Kidney epithelial cell (primary cell): ENCODE measurements around the gene TOB1. TPM values are rescaled to one million over a fixed set of nuclear protein-coding genes. Genes with fewer than 3 reads are reported as not detected.

ENCODE experiments used
- DNase-seq: peaks from one replicate; pipeline ENCODE4 v3.0.0-alpha.2; 2010; ENCODE audit warnings: low read depth
- H3K27me3 ChIP-seq: 2 replicates; pipeline ENCODE4 v1.6.0; 2011; ENCODE audit warnings: low read length; ENCODE audit not compliant: control insufficient read depth, insufficient read depth
- H3K36me3 ChIP-seq: 2 replicates; pipeline ENCODE4 v1.5.1; 2011; ENCODE audit warnings: low read length; ENCODE audit not compliant: control insufficient read depth, insufficient read depth
- H3K4me3 ChIP-seq: 2 replicates; pipeline ENCODE4 v1.5.1; 2011; ENCODE audit warnings: low read depth, mild to moderate bottlenecking, control low read depth, low read length
- total RNA-seq: library from RNA; depleted of rRNA; stranded (reverse); fragments of >200 nt; gene quantifications from 2 replicates; pipeline ENCODE4 v1.2.3, GENCODE V29; 2015
- TF ChIP-seq, protein P1 (sequence below): IDR thresholded peaks from 2 replicates; pipeline ENCODE4 v1.5.1; 2011; ENCODE audit warnings: mild to moderate bottlenecking, moderate library complexity, low read length, control low read depth, inconsistent platforms; ENCODE audit not compliant: insufficient read depth, poor library complexity, severe bottlenecking

Gene TOB1
- total RNA-seq, 1 donor from 2014 or later: 11.4 TPM

DNA sequence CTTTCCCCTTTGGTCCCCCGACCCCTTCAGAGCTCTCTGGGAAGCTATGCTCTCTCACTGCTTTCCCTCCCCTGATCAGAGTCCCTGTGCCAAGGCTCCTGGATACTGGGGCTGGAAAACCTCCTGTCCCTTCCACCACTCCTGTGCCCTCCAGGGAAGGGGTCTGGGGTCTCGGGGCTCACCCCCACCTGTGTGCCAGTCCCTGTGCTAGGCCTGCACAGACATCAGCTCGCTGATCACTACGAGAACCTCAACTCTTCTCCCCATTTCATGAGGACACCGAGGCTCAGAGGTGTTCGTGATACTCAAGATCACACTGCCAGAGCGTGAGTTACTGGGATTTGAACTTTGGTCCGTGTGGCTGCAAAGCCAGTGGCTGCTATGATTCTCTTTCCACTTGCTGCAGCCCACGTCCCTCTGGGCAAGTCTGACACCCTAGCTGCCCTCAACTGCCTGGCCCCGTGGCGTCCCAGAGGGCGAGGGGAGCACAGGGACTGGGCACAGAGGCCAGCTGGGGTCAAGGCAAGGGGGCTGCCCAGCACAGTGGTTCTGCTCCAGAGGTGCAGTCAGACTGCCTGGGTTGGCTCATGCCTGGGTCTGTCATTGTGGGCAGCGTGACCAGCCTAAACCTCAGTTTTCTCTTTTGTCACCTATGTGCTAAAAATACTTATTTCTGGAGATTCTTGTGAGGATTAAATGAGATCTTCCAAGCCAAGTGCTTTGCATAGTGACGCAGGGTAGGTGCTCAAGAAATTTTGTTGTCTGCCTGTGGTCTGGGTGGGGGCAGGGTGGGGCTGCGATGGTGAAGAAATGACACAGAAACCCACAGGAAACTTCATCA is 43.8 kb upstream of the TOB1 start:
- no peak for DNase-seq
- Histone ChIP-seq H3K4me3 (no peak overlapping the region), H3K27me3 (no peaks in the 10 kb centered on the region), H3K36me3 (no peaks in the 10 kb centered on the region)
- TF ChIP-seq, protein P1, sequence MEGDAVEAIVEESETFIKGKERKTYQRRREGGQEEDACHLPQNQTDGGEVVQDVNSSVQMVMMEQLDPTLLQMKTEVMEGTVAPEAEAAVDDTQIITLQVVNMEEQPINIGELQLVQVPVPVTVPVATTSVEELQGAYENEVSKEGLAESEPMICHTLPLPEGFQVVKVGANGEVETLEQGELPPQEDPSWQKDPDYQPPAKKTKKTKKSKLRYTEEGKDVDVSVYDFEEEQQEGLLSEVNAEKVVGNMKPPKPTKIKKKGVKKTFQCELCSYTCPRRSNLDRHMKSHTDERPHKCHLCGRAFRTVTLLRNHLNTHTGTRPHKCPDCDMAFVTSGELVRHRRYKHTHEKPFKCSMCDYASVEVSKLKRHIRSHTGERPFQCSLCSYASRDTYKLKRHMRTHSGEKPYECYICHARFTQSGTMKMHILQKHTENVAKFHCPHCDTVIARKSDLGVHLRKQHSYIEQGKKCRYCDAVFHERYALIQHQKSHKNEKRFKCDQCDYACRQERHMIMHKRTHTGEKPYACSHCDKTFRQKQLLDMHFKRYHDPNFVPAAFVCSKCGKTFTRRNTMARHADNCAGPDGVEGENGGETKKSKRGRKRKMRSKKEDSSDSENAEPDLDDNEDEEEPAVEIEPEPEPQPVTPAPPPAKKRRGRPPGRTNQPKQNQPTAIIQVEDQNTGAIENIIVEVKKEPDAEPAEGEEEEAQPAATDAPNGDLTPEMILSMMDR: no peak

DNA sequence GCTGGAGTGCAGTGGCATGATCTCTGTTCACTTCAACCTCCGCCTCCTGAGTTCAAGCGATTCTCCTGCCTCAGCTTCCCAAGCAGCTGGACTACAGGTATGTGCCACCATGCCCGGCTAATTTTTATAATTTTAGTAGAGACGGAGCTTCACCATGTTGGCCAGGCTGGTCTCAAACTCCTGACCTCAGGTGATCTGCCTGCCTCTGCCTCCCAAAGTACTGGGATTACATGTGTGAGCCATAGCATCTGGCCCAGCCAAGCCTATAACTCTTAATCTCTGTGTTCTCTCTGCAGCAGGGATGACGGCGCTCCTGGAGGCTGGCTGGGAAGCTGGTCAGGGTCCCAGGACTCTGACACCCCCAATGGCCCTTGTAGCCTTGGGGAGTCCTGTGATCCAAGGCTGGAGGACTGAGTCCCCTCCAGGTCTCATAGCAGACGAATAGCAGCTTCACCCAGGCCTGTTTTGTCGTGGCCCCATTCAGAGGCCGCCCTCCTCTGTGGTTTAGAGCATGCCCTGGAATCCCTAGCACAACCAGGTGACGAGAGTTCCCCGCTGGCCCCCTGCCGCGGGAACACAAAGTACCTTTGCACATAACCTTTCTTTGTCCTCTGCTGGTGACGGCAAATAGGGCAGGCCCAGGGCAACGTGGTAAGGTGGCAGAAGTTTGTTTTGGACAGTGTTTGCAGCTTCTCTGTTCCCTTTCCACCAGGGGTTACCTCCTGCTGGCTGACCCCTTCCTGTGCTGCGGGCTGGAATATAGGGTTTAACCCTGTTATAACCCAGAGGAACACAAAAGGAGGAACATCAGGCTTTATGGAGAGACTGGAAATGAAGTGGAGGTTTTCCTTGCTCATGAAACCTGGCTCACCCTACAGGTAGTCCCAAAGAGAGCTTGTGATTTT is 43.0 kb upstream of the TOB1 start:
- Histone ChIP-seq H3K36me3 (no peaks in the 10 kb centered on the region), H3K4me3 (no peak overlapping the region), H3K27me3 (no peaks in the 10 kb centered on the region)
- DNase-seq: no peak
- TF ChIP-seq, protein P1: no peak

DNA sequence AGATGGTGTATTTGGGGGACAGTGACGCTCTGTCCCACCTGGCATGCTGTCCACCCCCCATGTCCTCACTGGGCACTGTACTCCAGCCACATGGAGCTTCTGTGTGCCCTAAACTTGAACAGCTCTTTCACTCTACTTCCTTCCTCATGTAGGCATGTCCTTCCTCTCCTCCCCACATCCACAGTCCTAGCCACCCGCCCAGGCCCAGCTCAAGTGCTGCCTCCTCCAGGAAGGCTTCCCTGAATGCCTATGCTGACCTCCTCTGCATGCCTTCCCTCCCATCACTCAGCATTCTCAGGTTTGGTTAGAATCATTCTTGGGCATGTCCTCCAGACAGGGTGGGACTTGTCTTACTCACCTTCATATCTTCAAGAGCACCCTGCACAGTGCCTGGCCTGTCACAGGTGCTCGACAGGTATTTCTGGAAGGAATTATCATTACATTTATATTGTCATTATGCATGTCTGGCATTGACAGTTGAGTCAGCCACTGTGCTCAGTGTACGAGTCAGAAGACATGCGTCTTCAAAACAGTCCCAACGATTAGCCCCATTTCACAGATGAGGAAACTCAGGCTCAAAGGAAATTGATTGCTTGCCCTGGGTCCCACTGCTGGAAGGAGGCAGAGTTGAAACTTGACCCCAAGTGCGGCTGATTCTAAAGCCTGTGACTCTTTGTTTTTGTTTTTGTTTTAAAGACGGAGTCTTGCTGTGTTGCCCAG is 42.1 kb upstream of the TOB1 start:
- TF ChIP-seq, protein P1: no peak
- H3K36me3 ChIP-seq: no peaks in the 10 kb centered on the region
- H3K27me3 ChIP-seq: no peaks in the 10 kb centered on the region
- no peak for DNase-seq
- H3K4me3 ChIP-seq: no peak overlapping the region

DNA sequence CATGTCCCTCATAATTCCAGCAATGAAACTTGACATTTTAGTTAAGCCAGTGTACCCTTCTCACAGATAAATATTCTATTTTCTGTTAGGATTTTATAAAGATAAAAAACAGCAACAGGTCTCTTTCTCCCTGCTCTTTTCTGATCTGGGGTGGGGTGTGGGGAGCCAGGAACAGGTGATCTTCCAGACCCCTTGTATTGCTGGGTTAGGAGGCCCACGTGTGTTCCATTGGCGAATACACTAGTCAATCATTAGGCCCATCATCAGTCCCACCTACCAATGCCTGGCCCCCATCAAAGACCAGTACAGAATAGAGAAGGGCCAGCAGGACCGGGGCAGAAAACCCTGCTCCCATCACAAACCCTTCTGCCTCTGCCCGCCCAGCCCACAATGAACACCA is 40.3 kb upstream of the TOB1 start:
- H3K36me3 ChIP-seq: no peaks in the 10 kb centered on the region

DNA sequence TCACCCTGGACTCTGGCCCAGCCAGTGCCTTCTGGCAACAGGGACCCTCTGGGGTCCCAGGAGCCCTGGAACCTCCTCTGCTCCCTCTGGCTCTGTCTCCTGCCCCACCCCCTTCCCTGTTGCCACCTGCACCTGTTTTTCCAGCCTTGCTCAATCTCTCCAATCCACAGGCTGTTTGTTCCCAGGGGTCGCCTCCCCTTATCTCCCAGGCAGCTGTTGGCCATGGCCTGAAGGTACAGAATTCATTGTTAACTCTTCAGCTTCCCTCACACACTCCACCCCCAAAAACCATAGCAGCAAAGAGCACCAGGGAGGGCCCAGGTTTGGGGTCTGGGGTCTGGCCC is 39.3 kb upstream of the TOB1 start:
- no peak overlapping the region for H3K4me3 ChIP-seq
- DNase-seq: no peak
- TF ChIP-seq, protein P1: no peak
- H3K36me3 ChIP-seq: no peaks in the 10 kb centered on the region
- no peaks in the 10 kb centered on the region for H3K27me3 ChIP-seq

More for the DNA sequence above, 40.3 kb upstream of the TOB1 start:
- TF ChIP-seq, protein P1: no peak
- H3K27me3 ChIP-seq: no peaks in the 10 kb centered on the region
- no peak overlapping the region for H3K4me3 ChIP-seq
- DNase-seq: no peak
